AG04450 (cell line): ENCODE results near the gene RIPPLY1. TPM values are rescaled to one million over a fixed set of nuclear protein-coding genes. Genes with fewer than 3 reads are reported as not detected.

Experiments
- CTCF ChIA-PET: fragments of 300-600, 350-600 bp; formaldehyde crosslinking; extraction: SDS; loops from one replicate; lab custom pipeline; 2022; ENCODE audit warnings: antibody characterized with exemption, inconsistent platforms; lab: Charles Lee
- POLR2A ChIA-PET: fragments of 350-600 bp; formaldehyde crosslinking; extraction: SDS; loops from one replicate; lab custom pipeline; 2021; ENCODE audit warnings: antibody characterized with exemption, inconsistent platforms; lab: Yijun Ruan, JAX
- DNase-seq: peaks from one replicate; pipeline ENCODE4 v3.0.0-alpha.2; 2011; ENCODE audit warnings: low read depth, low spot score
- H3K27ac ChIP-seq: one replicate; pipeline ENCODE4 v1.5.1; 2012; ENCODE audit warnings: low read depth, low read length, control low read depth
- H3K27me3 ChIP-seq: one replicate; pipeline ENCODE4 v1.6.0; 2012; ENCODE audit warnings: low read length; ENCODE audit not compliant: control insufficient read depth, insufficient read depth
- H3K4me3 ChIP-seq: 2 replicates; pipeline ENCODE4 v1.5.1; 2011; ENCODE audit warnings: mild to moderate bottlenecking, low read depth, low read length, control low read depth
- H3K9me3 ChIP-seq: 2 replicates; pipeline ENCODE4 v1.5.1; 2012; ENCODE audit warnings: low read length; ENCODE audit not compliant: control insufficient read depth, insufficient read depth
- polyA plus RNA-seq: library from polyadenylated mRNA; depleted of rRNA; stranded (reverse); fragments of >200 nt; gene quantifications from 2 replicates; pipeline ENCODE4 v1.2.3, GENCODE V29; 2011
- TF ChIP-seq, protein P1 (sequence below): IDR thresholded peaks from 2 replicates; pipeline ENCODE4 v1.5.1; 2011; ENCODE audit warnings: low read depth, low read length, control low read depth, inconsistent platforms

RIPPLY1 gene
- polyA plus RNA-seq, 1 experiment = not detected

DNA sequence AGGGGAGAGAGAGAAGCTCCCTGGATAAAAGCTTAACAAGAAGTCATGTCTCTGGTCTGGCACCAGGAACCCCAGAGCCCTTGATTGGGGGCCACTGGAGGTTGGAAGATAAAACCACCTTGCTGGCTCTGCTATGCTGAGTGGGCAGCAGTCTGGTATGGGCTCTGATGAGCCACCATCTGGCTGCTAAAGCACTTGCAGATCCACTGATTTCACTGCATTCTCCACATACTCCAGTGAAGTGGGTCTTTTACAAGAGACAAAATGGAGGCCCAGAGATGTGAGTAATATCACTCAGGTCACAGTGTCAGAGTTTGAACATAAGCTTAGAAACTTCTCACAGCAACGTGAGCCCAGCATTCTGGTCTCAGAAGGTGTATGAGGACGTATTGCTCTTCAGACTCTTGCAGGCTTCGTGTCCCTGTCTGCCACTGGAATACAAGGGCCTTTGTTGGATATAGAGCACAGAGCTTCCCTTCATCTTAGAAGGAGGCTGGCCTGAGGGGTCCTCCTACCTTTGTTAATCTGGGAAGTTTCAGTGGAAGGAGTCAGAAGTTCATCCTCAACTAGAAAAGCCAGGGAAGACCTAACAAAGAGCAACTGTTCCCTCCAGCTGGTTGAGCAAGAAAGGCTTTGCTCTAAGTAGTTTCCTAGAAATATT is 28.8 kb upstream of the RIPPLY1 start:
- POLR2A ChIA-PET = no interaction called here
- CTCF ChIA-PET = interaction anchor here (1.3 kb wide), 1 partner anchor 22 kb away, joined by 5 read pairs; no protein-coding TSS in a partner anchor
- Histone ChIP-seq H3K27me3 (no peaks in the 10 kb centered on the region), H3K4me3 (no peak overlapping the region), H3K9me3 (no peaks in the 10 kb centered on the region), H3K27ac (no peak overlapping the region)
- TF ChIP-seq, protein P1, sequence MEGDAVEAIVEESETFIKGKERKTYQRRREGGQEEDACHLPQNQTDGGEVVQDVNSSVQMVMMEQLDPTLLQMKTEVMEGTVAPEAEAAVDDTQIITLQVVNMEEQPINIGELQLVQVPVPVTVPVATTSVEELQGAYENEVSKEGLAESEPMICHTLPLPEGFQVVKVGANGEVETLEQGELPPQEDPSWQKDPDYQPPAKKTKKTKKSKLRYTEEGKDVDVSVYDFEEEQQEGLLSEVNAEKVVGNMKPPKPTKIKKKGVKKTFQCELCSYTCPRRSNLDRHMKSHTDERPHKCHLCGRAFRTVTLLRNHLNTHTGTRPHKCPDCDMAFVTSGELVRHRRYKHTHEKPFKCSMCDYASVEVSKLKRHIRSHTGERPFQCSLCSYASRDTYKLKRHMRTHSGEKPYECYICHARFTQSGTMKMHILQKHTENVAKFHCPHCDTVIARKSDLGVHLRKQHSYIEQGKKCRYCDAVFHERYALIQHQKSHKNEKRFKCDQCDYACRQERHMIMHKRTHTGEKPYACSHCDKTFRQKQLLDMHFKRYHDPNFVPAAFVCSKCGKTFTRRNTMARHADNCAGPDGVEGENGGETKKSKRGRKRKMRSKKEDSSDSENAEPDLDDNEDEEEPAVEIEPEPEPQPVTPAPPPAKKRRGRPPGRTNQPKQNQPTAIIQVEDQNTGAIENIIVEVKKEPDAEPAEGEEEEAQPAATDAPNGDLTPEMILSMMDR = no peak
- DNase-seq = no peak

DNA sequence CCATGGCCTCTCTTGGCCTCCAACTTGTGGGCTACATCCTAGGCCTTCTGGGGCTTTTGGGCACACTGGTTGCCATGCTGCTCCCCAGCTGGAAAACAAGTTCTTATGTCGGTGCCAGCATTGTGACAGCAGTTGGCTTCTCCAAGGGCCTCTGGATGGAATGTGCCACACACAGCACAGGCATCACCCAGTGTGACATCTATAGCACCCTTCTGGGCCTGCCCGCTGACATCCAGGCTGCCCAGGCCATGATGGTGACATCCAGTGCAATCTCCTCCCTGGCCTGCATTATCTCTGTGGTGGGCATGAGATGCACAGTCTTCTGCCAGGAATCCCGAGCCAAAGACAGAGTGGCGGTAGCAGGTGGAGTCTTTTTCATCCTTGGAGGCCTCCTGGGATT is 25.1 kb upstream of the RIPPLY1 start:
- H3K27me3 ChIP-seq = no peaks in the 10 kb centered on the region
- DNase-seq = no peak
- H3K4me3 ChIP-seq = no peak overlapping the region
- H3K27ac ChIP-seq = no peak overlapping the region
- H3K9me3 ChIP-seq = no peaks in the 10 kb centered on the region
- ChIA-PET POLR2A (no interaction called here), CTCF (no interaction called here)
- TF ChIP-seq, protein P1 = no peak

- ChIA-PET CTCF (no interaction called here), POLR2A (no interaction called here)
- Histone ChIP-seq H3K9me3 (no peaks in the 10 kb centered on the region), H3K27ac (no peak overlapping the region), H3K4me3 (no peak overlapping the region), H3K27me3 (no peaks in the 10 kb centered on the region)
- TF ChIP-seq, protein P1 = no peak
- no peak for DNase-seq
These were observed 24.6 kb upstream of the RIPPLY1 start for GRCh38 chrX:106927700-106928099.

DNA sequence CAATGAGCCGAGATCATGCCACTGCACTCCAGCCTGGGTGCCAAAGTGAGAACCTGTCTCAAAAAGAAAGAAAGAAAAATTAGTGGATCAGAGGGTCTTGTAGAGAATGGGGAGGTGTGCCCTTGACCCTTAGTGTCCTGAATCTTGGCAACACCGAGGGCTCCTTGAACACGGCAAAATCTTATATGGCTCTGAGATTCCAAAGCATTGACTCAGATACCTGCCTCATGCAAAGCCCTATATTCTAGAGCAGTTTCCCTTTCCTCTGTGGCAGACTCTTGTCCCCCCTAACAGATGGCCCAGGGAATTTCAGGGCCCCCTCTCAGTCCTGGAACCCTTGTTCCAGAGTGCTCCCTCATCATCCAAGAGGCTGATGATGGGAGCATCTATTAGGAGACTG is 23.9 kb upstream of the RIPPLY1 start:
- DNase-seq = no peak
- H3K27me3 ChIP-seq = no peaks in the 10 kb centered on the region
- no peak overlapping the region for H3K4me3 ChIP-seq
- no peaks in the 10 kb centered on the region for H3K9me3 ChIP-seq
- H3K27ac ChIP-seq = no peak overlapping the region
- ChIA-PET CTCF (no interaction called here), POLR2A (no interaction called here)
- TF ChIP-seq, protein P1 = no peak

DNA sequence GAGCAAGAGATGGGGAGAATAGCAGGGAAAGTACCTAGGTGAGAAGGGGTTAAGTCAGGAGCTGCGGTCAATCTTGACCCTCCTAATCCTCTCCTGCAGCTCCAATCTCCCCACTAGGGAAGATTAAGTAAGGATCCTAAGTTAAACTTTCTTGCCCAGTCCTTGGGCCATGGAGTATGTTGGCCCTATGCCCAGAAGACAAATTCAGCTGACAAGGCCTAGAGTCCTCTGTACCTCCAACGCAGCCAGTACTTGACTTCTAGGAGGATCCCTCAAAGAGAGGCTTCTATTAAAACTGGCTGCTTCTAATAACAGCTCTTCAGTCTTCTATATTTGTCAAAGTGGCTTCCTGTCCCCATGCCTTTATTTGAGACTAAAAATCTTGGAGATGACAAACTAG is 18.5 kb upstream of the RIPPLY1 start:
- POLR2A ChIA-PET = no interaction called here
- CTCF ChIA-PET = no interaction called here
- TF ChIP-seq, protein P1 = no peak
- Histone ChIP-seq H3K27ac (no peak overlapping the region), H3K9me3 (no peaks in the 10 kb centered on the region), H3K4me3 (no peak overlapping the region), H3K27me3 (no peaks in the 10 kb centered on the region)
- DNase-seq = no peak
